Stomach (tissue), 9 donors: ENCODE measurements around the gene SIM2. TPM values are rescaled to one million over a fixed set of nuclear protein-coding genes. Genes with fewer than 3 reads are reported as not detected.

Experiments used
- DNase-seq, 2 donors: peaks; one replicate each; pipeline versions ENCODE4 v3.0.0 to v3.0.0-alpha.2; 2013 to 2019
- H3K27ac ChIP-seq, 5 donors: fragments of 200-600 bp in 4 of 5; sonication (generic) in 4 of 5; one replicate each; pipeline ENCODE4 v1.5.1; 2013 to 2019; ENCODE audit warnings: mild to moderate bottlenecking in 1 of 5, moderate library complexity in 1 of 5
- H3K27me3 ChIP-seq, 3 donors: fragments of 200-600 bp; sonication (generic); one replicate each; pipeline ENCODE4 v1.5.1; 2017 to 2019; ENCODE audit warnings: mixed run types in 1 of 3
- H3K36me3 ChIP-seq, 4 donors: fragments of 200-600 bp; sonication (generic); 1 replicate in 3 of 4; 2 replicates in 1 of 4; pipeline ENCODE4 v1.5.1; 2016 to 2019
- H3K4me1 ChIP-seq, 4 donors: fragments of 200-600 bp; sonication (generic); one replicate each; pipeline ENCODE4 v1.5.1; 2016 to 2019
- H3K4me3 ChIP-seq, 4 donors: fragments of 200-600 bp; sonication (generic) in 3 of 4; one replicate each; pipeline ENCODE4 v1.5.1; 2016 to 2019; ENCODE audit warnings: mild to moderate bottlenecking in 1 of 4
- H3K9me3 ChIP-seq, 4 donors: fragments of 200-600 bp; sonication (generic); one replicate each; pipeline ENCODE4 v1.5.1; 2016 to 2019
- CTCF ChIP-seq, 7 experiments: fragments of 450-650 bp in 4 of 7; fragments of 200-600 bp in 3 of 7; sonication (generic) in 3 of 7; IDR thresholded peaks; one replicate each; pipeline ENCODE4 v1.5.1; 2016 to 2019; ENCODE audit warnings: antibody characterized with exemption in 7 of 7, control low read depth in 2 of 7, mild to moderate bottlenecking in 1 of 7
- EP300 ChIP-seq: sonication (generic); formaldehyde crosslinking; IDR thresholded peaks from one replicate; pipeline ENCODE4 v1.6.1; 2017; ENCODE audit warnings: antibody characterized with exemption
- POLR2A ChIP-seq, 4 donors: fragments of 450-650 bp; IDR thresholded peaks; one replicate each; pipeline ENCODE4 v1.6.1; 2016; ENCODE audit warnings: antibody characterized with exemption in 4 of 4, control low read depth in 2 of 4, mild to moderate bottlenecking in 1 of 4, moderate library complexity in 1 of 4
- POLR2AphosphoS5 ChIP-seq, 3 donors: sonication (generic); formaldehyde crosslinking; IDR thresholded peaks; one replicate each; pipeline ENCODE4 v1.6.1; 2016; ENCODE audit warnings: antibody characterized with exemption in 3 of 3
- WGBS, 5 donors: extraction: QIAGEN DNeasy Blood & Tissue Kit in 3 of 5; methylation state at CpG; one replicate each; pipeline versions ENCODE4 v1.1.5 to v1.1.7; 2013 to 2018; 5-methylcytosine and 5-hydroxymethylcytosine counted together
- intact Hi-C: fragments of 100-400 bp; cut with DNase I; formaldehyde crosslinking; loops from one replicate; pipeline ENCODE4 v1.15.1; 2023; ENCODE audit warnings: low total_unique reads
- polyA plus RNA-seq, 3 donors: library from polyadenylated mRNA; stranded (reverse); fragments of 200-250 nt; gene quantifications; one replicate each; pipeline ENCODE4 v1.2.3, GENCODE V29; 2013
- total RNA-seq, 5 donors: library from RNA; depleted of rRNA; stranded (reverse); fragments of >200 nt; gene quantifications; one replicate each; pipeline versions ENCODE4 v1.1.0 to v1.2.3, GENCODE V29; 2014 to 2016
- donor health status: healthy with polysubstance abuse.
- donor health status: Bipolar disorder and iron deficiency.
- donor health status: healthy.

Gene SIM2
- total and polyA plus RNA-seq, 8 donors: 3.3 to 28.3 (median 14.0) TPM; not detected in 1

- peaks cover 0 to 19% (median 5%) of the 10 kb centered on the region in 4 donors for H3K4me1 ChIP-seq
- peaks cover 0 to 47% (median 0%) of the 10 kb centered on the region in 3 donors for H3K27me3 ChIP-seq
- no peaks in the 10 kb centered on the region for H3K36me3 ChIP-seq
- intact Hi-C loops: no loop called here
- H3K4me3 ChIP-seq: no peak overlapping the region
- TF ChIP-seq POLR2A (IDR thresholded peaks at IDR 0.05): no peak
- no peak for TF ChIP-seq POLR2AphosphoS5 (IDR thresholded peaks at IDR 0.05)
- TF ChIP-seq EP300: no peak
- TF ChIP-seq CTCF (IDR thresholded peaks at IDR 0.05): no peak
- no peak overlapping the region for H3K27ac ChIP-seq
- DNase-seq: no peak
- H3K9me3 ChIP-seq: no peaks in the 10 kb centered on the region
- WGBS, 5 donors: 92 to 100% (median 94%) methylated on average over 4 of the region's 4 CpGs
Observed at GRCh38 chr21:36657999-36658398, 40.9 kb upstream of the SIM2 start.

- H3K27ac ChIP-seq: no peak overlapping the region
- 75 to 88% (median 84%) methylated on average over 5 of the region's 5 CpGs for WGBS, 5 donors
- intact Hi-C loops: no loop called here
- no peaks in the 10 kb centered on the region for H3K9me3 ChIP-seq
- no peak overlapping the region for H3K4me3 ChIP-seq
- peaks cover 0 to 57% (median 0%) of the 10 kb centered on the region in 3 donors for H3K27me3 ChIP-seq
- peaks cover 0 to 24% (median 5%) of the 10 kb centered on the region in 4 donors for H3K4me1 ChIP-seq
- DNase-seq: no peak
- no peak for TF ChIP-seq POLR2AphosphoS5 (IDR thresholded peaks at IDR 0.05)
- TF ChIP-seq POLR2A (IDR thresholded peaks at IDR 0.05): no peak
- TF ChIP-seq CTCF (IDR thresholded peaks at IDR 0.05): no peak
- TF ChIP-seq EP300: no peak
- H3K36me3 ChIP-seq: no peaks in the 10 kb centered on the region
Observed at GRCh38 chr21:36658926-36659325, 40.0 kb upstream of the SIM2 start.

GRCh38 chr21:36661511-36662309 lies 37.2 kb upstream of the SIM2 start:
- peaks cover 0 to 66% (median 0%) of the 10 kb centered on the region in 3 donors for H3K27me3 ChIP-seq
- peak; percentile 40 to 48 for DNase-seq
- no peaks in the 10 kb centered on the region for H3K9me3 ChIP-seq
- H3K36me3 ChIP-seq: no peaks in the 10 kb centered on the region
- intact Hi-C loops: no loop called here
- 18 to 35% (median 28%) methylated on average over 11 of the region's 11 CpGs for WGBS, 5 donors
- H3K27ac ChIP-seq: no peak overlapping the region
- H3K4me1 ChIP-seq: peaks cover 0 to 15% (median 2%) of the 10 kb centered on the region in 4 donors
- no peak overlapping the region for H3K4me3 ChIP-seq
- peak in 4 of 7 experiments; percentile 21 to 32 (median 26) for TF ChIP-seq CTCF (IDR thresholded peaks at IDR 0.05)
- peak in 1 of 3 donors; percentile 15 for TF ChIP-seq POLR2AphosphoS5 (IDR thresholded peaks at IDR 0.05)
- TF ChIP-seq POLR2A (IDR thresholded peaks at IDR 0.05): no peak
- TF ChIP-seq EP300: no peak

GRCh38 chr21:36663033-36663855 lies 35.7 kb upstream of the SIM2 start:
- H3K27me3 ChIP-seq: peaks cover 0 to 73% (median 0%) of the 10 kb centered on the region in 3 donors
- peaks cover 0 to 15% (median 2%) of the 10 kb centered on the region in 4 donors for H3K4me1 ChIP-seq
- 38 to 47% (median 40%) methylated on average over 18 of the region's 18 CpGs for whole genome bisulfite sequencing, 5 donors
- H3K4me3 ChIP-seq: no peak overlapping the region
- intact Hi-C loops: no loop called here
- H3K36me3 ChIP-seq: no peaks in the 10 kb centered on the region
- TF ChIP-seq POLR2AphosphoS5 (IDR thresholded peaks at IDR 0.05) (no peak), EP300 (no peak), CTCF (IDR thresholded peaks at IDR 0.05) (no peak), POLR2A (IDR thresholded peaks at IDR 0.05) (no peak)
- H3K9me3 ChIP-seq: no peaks in the 10 kb centered on the region
- DNase-seq: no peak
- H3K27ac ChIP-seq: no peak overlapping the region
